NCI-H446 (cell line): ENCODE measurements around the gene FOXL3.
"Not testable (repeated sequence)": the region's sequence is repeated elsewhere in the genome, so short reads cannot be mapped to it uniquely, and the experiment has no call there.

Source experiments
- DNase-seq, 2 experiments: peaks; one replicate each; lab custom pipeline; 2025; lab: John Stamatoyannopoulos, UW

FOXL3 gene

GRCh38 chr7:289209-289755 is 688 bp upstream of the FOXL3 start:
- DNase-seq, result no peak

- no peak for DNase-seq
These were observed 793 bp downstream of the FOXL3 start for GRCh38 chr7:290554-291372.

GRCh38 chr7:291373-292092 is 1.6 kb downstream of the FOXL3 start:
- DNase-seq, result no peak

GRCh38 chr7:292226-292625 is 2.3 kb downstream of the FOXL3 start:
- no peak for DNase-seq

GRCh38 chr7:292826-293225 is 2.9 kb downstream of the FOXL3 start:
- DNase-seq, result no peak

GRCh38 chr7:293681-294439 is 3.9 kb downstream of the FOXL3 start:
- no peak for DNase-seq

- no peak for DNase-seq
These were observed 4.6 kb downstream of the FOXL3 start for GRCh38 chr7:294440-295154.

- no peak for DNase-seq
These were observed 5.5 kb downstream of the FOXL3 start for GRCh38 chr7:295155-296154.

- DNase-seq, result no peak
These were observed 6.5 kb downstream of the FOXL3 start for GRCh38 chr7:296373-296945.

- DNase-seq, result not testable (repeated sequence)
These were observed 7.2 kb downstream of the FOXL3 start for GRCh38 chr7:297141-297540.

GRCh38 chr7:297611-298374 is 7.8 kb downstream of the FOXL3 start:
- no peak for DNase-seq

- DNase-seq, result no peak
These were observed 8.4 kb downstream of the FOXL3 start for GRCh38 chr7:298375-298702.

GRCh38 chr7:298743-299142 is 8.8 kb downstream of the FOXL3 start:
- no peak for DNase-seq

- no peak for DNase-seq
These were observed 9.2 kb downstream of the FOXL3 start for GRCh38 chr7:299169-299568.

- no peak for DNase-seq
These were observed 9.7 kb downstream of the FOXL3 start for GRCh38 chr7:299628-300027.

GRCh38 chr7:300048-300447 is 10.1 kb downstream of the FOXL3 start:
- DNase-seq, result no peak

- no peak for DNase-seq
These were observed 10.7 kb downstream of the FOXL3 start for GRCh38 chr7:300546-301290.

- no peak for DNase-seq
These were observed 11.5 kb downstream of the FOXL3 start for GRCh38 chr7:301291-302053.
